HG03469 (cell line): ENCODE measurements around the gene AZI2.

ENCODE experiments used
- ATAC-seq: cut with Tn5 transposase; IDR thresholded peaks from one replicate; pipeline ENCODE4 v1.9.1; 2021; ENCODE audit warnings: mild to moderate bottlenecking, moderate library complexity, moderate number of reproducible peaks; ENCODE audit not compliant: unreplicated experiment

The AZI2 gene

GRCh38 chr3:28308196-28308595 is 40.4 kb downstream of the AZI2 start:
- no peak for ATAC-seq

GRCh38 chr3:28301688-28302087 is 46.9 kb downstream of the AZI2 start:
- ATAC-seq = no peak

- ATAC-seq = no peak
These were observed 48.2 kb downstream of the AZI2 start for GRCh38 chr3:28300345-28300962.

GRCh38 chr3:28299705-28300104 is 48.9 kb downstream of the AZI2 start:
- ATAC-seq = no peak

- ATAC-seq = no peak
These were observed 52.6 kb downstream of the AZI2 start for GRCh38 chr3:28295898-28296490.

GRCh38 chr3:28294667-28295413 is 53.8 kb downstream of the AZI2 start:
- ATAC-seq = no peak

GRCh38 chr3:28292622-28293021 is 56.0 kb downstream of the AZI2 start:
- no peak for ATAC-seq

GRCh38 chr3:28291577-28291976 is 57.0 kb downstream of the AZI2 start:
- no peak for ATAC-seq

- ATAC-seq = no peak
These were observed 57.7 kb downstream of the AZI2 start for GRCh38 chr3:28290863-28291300.

- no peak for ATAC-seq
These were observed 61.6 kb downstream of the AZI2 start for GRCh38 chr3:28287046-28287445.

- ATAC-seq = peak; percentile 91
These were observed 62.0 kb downstream of the AZI2 start for GRCh38 chr3:28286595-28286994.

GRCh38 chr3:28280781-28281180 is 67.8 kb downstream of the AZI2 start:
- ATAC-seq = no peak

- ATAC-seq = no peak
These were observed 68.9 kb downstream of the AZI2 start for GRCh38 chr3:28279770-28280169.

- no peak for ATAC-seq
These were observed 69.7 kb downstream of the AZI2 start for GRCh38 chr3:28278918-28279317.

GRCh38 chr3:28273837-28274236 is 74.8 kb downstream of the AZI2 start:
- no peak for ATAC-seq
